Cardiac septum (tissue), 1 donor: Measurements from ENCODE around the gene PPCS. TPM values are rescaled to one million over a fixed set of nuclear protein-coding genes. Genes with fewer than 3 reads are reported as not detected.

Experiments
- DNase-seq: peaks from one replicate; pipeline ENCODE4 v3.0.0-alpha.2; 2020; ENCODE audit warnings: low spot score
- intact Hi-C: fragments of 100-400 bp; cut with DNase I; formaldehyde crosslinking; loops from one replicate; pipeline ENCODE4 v1.14.0; 2022
- total RNA-seq: library from RNA; stranded (reverse); fragmentation: NEBNext Ultra II Directional; extraction: Animal tissue kit (Norgen Biotek cat#: 25700); gene quantifications from one replicate; pipeline ENCODE4 v1.2.1, GENCODE V29; 2021
- donor health status: DM: no; HTN: no; CAD: no.

PPCS gene
- total RNA-seq, 1 donor from 2014 or later = 44.3 TPM

GRCh38 chr1:42504535-42505128, 48.3 kb downstream of the PPCS start:
- intact Hi-C loops = no loop called here

GRCh38 chr1:42506576-42506975, 50.2 kb downstream of the PPCS start:
- DNase-seq = no peak
- intact Hi-C loops = no loop called here

More at GRCh38 chr1:42504535-42505128, 48.3 kb downstream of the PPCS start:
- no peak for DNase-seq

Other genes starting within 250 kb of the PPCS start
- gene FOXJ3, start 121.3 kb upstream of the PPCS start, total RNA-seq = 46.2 TPM
- gene RIMKLA, start 75.8 kb upstream of the PPCS start, total RNA-seq = 7.6 TPM
- 1.6 TPM for gene ZMYND12, start 521 bp upstream of the PPCS start, total RNA-seq
- gene CCDC30, start 6.7 kb downstream of the PPCS start, total RNA-seq = 2.0 TPM
- 18.3 TPM for gene PPIH, start 201.9 kb downstream of the PPCS start, total RNA-seq
- gene YBX1, start 225.9 kb downstream of the PPCS start, total RNA-seq = 717 TPM